ENCODE results near the gene PCAT7.
"Not testable (repeated sequence)": the region's sequence is repeated elsewhere in the genome, so short reads cannot be mapped to it uniquely, and the experiment has no call there.

PCAT7 gene

DNA sequence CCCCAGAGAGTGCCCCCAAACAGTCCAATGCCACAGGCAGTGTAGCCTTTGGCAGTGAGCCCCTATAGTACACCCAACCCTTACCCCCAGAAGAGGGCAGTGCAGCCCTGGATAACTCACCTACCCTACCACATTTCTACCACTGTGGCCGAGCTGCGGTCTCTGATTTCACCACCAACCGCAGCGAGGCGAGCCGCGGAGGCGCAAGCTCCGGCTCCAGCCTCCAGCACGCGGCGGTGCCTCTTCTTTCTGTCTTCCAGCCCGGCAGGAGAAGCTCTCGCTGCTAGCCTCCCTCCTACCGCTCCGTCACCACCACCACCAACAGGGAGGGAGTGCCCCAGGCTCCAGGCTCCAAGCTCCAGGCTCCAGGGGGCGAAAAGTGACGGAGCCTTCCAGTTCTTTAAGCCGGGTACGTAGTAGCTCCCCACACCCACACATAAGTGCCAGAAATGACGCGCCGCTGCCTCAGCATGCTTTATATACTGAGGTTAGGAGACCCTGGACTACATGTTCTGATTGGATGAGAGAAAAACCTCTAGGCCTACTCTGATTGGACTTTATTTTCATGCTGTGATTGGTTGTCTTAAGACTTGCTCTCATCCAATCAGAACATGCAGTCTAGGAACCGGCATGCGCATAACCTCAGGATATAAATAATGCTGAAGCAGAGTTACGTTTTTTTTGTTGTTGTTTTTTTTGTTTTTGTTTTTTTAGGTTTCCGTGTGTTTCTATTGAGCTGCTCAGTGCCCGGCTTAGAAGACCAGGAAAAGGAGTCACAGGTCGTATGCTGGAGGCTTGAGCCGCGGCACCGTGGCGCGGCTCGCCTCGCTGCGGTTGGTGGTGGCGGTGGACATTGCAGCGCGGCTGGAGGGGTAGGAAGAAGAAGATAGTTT lies at the start of gene PCAT7:
TSS of gene PCAT7 (plus strand) at position 645 of the 893 bp plus-strand sequence.
- DNase-seq = peak; percentile 88

DNA sequence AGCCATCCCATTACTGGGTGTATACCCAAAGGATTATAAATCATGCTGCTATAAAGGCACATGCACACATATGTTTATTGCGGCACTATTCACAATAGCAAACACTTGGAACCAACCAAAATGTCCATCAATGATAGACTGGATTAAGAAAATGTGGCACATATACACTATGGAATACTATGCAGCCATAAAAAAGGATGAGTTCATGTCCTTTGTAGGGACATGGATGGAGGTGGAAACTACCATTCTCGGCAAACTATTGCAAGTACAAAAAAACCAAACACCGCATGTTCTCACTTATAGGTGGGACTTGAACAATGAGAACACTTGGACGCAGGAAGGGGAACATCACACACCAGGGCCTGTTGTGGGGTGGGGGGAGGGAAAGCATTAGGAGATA lies 48.5 kb upstream of the PCAT7 start:
- not testable (repeated sequence) for DNase-seq

DNA sequence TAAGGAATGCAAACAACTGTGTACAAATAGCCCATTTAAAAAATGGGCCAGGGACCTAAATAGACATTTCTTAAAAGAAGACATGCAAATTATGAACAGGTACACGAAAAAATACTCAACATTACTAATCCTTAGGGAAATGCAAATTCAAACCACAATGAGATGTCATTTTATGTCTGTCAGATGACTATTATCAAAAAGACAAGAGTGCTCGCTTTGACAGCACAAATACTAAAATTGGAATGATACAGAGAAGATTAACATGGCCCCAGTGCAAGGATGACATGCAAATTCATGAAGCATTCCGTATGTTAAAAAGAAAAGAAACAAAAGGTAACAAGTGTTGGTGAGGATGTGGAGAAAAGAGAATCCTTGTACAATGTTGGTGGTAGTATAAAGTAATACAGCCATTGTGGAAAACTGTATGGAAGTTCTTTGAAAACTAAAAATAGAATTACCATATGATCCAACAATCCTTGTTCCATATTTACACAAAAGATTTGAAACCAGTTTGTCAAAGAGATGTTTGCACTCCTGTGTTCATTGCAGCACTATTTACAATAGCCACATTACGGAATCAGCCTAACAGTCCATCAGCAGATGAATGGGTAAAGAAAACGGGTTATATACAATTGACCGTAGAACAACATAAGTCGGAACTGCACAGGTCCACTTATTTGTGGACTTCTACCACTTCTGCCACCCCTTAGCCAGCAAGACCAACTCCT lies 47.2 kb upstream of the PCAT7 start:
- DNase-seq = no peak

DNA sequence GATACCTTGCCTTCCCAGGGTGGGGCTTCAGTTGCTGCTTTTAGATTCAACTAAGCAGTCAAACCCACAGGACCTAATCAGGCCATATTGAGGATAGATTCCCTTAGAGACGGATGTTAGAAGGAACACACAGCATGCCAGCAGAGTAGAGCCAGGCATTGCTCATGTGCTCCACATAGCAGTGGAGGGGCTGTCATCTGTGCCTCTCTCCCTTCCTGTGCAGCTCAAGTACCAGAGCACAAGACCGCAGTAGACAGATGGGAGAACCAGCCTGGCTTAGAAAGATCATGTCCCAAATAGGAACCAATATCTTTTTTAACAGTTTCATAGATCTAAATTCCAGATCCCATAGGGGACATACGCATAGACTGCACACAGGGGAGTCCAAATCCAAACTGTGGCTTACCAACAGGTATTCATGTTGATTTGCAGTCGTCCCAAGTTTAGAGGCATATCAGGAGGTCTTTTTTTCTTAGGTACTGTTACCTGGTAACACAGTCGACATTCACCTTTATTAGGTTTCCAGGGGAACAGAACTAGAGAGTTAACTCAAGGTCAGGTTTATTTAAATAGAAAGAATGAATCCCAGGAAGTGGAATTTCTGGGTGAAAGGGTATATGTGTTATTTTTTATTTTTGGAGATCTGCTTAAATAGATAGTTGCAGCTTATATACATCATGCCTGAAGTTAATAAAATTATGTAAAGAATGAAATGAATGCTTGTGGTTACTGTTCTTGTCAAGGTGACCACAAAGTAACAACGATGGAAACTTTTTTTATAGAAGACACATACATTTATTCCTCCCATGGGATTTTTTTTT lies 43.5 kb upstream of the PCAT7 start:
- no peak for DNase-seq

DNA sequence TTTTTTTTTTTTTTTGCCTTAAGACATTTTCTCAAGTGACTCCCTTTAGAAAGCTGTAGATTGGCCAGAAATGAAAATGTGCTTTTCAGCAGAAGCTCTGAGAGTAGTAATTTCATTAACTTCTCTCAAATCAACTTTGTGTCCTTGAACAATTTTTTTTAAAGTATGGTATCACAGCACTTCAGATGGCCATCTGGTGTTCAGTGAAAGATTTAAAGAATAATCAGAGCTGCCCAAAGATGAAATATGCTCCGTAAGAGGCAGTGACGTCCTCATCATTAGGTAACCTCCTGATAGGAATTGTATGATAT lies 43.0 kb upstream of the PCAT7 start:
- no peak for DNase-seq

DNA sequence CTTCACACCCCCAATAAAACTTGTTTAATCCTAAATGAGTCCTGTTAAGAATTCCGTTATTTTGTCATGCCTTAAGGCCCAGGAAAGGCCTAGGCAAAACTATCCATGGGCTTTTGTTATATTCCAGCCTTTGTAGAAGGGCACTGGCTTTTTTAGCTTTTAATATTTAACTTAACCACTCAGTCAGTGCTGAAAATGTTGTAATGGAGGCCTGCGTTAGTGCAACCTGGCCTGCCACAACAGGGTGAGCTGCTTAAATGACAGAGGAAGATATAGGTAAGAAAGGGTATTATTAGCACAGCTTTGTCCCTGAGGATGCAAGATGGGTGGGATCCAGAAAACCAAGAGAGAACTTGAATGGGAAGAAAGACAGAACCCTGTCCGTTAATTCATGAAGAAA lies 40.2 kb upstream of the PCAT7 start:
- DNase-seq = no peak

DNA sequence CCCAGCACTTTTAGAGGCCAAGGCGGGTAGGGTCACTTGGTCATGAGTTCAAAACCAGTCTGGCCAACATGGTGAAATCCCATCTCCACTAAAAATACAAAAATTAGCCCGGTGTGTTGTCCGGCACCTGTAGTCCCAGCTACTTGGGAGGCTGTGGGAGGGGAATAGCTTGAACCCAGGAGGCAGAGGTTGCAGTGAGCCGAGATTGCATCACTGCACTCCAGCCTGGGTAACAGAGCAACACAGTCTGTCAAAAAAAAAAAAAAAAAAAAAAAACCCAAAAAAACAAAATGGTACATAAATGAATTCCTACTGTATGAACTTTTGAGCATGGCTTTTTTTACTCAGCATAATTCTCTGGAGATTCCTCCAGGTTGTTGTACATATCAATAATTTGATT lies 37.6 kb upstream of the PCAT7 start:
- DNase-seq = no peak

DNA sequence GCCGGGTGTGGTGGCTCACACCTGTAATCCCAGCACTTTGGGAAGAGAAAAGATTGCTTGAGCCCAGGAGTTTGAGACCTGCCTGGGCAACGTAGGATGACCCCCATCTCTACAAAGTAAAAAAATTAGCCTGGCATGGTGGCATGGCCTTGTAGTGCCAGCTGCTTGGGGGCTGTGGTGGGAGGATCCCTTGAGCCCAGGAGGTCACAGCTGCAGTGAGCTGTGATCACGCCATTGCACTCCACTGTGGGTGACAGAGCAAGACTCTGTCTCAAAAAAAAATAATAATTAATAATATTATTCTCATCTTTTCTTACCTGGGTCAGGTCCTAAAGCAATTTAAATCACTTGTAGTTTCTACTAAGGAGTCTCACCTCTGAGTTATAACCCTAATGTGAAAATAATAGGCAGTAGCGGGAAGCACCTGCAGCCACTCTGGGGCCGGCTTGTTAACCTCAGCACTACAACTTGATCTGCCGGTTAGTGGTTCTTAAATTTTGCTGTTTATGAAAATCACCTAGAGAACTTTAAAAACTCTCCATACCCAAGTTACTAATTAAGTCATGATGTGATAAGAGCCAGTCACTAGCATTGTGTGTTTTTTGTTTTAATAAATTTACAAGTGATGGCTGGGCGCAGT lies 29.4 kb upstream of the PCAT7 start:
- DNase-seq = no peak

DNA sequence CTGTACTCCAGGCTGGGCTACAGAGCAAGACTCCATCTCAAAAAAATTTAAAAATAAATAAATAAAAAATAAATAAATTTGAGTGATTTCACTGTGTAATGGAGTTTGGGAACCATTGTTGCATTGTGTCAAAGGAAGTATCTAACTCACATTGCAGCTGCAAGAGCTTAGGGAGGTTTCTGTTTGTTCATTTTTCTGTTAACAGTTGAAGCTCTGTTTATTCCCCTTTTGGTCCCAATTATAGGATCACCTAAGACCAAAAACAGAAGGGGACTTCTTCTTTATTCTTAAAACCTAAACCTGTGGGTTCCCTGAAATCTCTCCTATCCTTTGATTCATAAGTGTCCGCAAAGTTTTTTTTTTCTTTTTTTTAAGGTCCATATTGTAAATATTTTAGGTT lies 28.6 kb upstream of the PCAT7 start:
- no peak for DNase-seq

DNA sequence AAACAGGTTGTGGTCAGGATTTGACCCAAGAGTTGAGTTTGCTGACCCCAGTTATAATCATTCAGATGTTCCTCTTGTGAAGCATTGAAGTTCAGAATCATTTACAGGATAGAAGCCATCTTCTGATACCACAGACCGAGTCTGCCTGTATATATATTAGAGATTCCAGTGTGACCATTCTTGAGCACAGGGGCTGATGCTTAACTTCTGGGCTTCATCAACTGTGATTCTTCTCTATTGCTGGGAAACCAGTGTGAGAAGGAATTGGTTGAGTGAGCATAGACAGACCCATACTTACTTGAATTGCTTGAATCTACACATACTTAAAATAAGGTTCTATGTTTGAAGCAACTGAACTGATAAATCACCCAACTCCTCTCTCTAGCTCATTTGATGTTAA lies 27.9 kb upstream of the PCAT7 start:
- no peak for DNase-seq

DNA sequence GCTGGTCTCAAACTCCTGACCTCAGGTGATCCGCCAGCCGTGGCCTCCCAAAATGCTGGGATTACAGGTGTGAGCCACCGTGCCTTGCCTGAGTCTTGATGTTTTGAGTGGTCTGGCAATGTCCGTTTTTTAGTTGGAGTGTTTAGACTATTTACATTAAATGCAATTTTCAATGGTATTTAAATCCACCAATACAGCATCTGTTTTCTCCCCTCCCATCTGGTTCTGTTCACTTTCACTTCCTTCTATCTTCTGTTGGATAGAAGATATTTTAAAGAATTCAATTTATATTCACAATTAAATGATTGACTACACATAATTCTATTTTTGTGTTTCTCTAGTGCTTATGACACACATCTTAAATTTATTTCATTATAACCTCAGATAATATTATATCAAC lies 26.0 kb upstream of the PCAT7 start:
- DNase-seq = no peak

DNA sequence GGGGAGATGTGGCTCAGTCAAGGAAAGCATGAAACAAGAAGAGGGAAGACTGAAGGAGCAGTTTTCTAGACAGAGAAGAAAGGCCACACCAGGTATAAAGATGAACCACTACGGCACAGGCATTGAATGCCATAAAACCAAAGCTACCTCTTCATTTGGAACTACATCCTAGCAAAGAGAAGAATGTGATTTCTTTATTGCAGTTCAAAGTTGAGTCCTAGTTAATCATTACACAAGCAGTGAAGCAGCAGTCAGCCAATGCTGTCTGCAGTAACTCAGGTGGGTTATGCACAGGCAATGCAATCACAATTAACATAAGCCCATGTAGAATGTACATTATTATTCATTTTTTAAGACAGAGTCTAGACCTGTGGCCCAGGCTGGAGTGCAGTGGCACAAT lies 21.7 kb upstream of the PCAT7 start:
- DNase-seq = no peak

DNA sequence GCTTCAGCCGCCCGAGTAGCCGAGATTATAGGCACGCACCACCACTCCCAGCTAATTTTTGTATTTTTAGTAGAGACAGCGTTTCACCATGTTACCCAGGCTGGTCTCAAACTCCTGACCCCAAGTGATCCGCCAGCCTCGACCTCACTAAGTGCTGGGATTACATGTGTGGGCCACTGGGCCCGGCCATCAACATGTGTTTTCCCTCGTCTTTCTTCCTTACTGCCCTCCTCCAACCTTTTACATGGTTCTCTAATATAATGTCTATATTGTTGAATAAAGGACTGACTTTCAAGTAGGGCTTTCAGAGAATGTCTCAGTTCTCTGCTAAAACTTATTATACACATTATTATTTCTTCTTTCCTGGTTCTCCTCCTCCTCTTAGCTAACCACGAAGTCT lies 21.3 kb upstream of the PCAT7 start:
- DNase-seq = no peak

DNA sequence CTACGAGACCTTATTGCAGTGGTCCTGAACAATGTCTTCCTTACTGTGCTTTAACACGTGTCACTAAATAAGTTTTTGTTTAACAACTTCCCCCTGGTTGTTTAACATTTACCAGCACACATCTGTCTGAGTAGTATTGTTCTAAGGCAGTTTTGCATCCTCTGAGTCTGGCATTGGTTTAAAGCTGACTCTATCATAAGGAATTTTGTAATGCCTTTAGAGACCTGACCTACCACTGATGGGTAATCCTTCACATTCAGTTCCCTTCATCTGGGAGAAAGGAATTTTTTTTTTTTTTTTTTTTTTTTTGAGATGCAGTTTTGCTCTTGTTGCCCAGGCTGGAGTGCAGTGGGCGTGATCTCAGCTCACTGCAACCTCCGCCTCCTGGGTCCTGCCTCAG lies 20.0 kb upstream of the PCAT7 start:
- no peak for DNase-seq

DNA sequence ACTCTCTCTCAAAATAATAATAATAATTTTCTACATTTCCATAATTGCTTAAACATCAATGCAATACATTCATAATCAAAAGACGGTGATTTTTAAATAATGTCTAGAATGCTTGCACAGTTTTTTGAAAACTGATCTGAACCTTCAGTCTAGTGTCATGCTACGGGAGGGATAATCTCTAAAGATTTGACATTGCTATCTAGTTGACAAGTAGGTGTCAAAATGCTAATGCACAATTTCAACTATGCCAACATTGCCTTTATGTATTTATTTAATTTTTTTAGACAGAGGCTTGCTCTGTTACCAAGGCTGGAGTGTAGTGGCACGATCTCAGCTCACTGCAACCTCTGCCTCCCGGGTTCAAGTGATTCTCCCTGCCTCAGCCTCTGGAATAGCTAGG lies 16.0 kb upstream of the PCAT7 start:
- DNase-seq = no peak

DNA sequence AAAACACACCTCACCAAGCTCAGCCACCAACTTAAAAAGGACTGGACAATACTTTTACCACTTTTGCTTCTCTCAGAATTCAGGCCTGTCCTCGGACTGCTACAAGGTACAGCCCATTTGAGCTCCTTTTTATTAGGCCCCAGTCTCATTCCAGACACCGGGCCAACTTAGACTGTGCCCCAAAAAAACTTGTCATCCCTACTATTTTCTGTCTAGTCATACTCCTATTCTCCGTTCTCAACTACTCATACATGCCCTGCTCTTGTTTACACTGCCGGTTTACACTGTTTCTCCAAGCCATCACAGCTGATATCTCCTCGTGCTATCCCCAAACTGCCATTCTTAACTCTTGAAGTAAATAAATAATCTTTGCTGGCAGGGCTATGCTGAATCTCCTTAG lies 10.5 kb upstream of the PCAT7 start:
- DNase-seq = not testable (repeated sequence)

DNA sequence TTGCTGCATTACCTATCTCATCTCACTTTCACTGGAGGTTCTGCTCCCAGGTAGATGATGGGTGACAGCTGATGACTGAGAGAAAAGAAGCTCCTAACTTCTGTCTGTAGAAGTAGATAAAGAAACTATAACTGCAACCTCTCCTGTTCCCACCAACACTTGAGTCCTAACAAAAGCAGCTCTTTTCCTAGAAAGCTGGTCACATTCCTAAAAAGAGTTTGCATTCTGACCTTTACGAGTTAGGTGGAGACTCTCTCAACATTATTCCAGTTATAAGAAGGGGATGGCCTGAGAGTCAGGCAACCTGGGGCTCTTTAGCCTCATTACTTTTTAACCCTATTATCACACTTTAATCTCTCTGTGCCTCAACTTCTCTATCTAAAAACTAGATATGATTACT lies 8.9 kb upstream of the PCAT7 start:
- DNase-seq = no peak

DNA sequence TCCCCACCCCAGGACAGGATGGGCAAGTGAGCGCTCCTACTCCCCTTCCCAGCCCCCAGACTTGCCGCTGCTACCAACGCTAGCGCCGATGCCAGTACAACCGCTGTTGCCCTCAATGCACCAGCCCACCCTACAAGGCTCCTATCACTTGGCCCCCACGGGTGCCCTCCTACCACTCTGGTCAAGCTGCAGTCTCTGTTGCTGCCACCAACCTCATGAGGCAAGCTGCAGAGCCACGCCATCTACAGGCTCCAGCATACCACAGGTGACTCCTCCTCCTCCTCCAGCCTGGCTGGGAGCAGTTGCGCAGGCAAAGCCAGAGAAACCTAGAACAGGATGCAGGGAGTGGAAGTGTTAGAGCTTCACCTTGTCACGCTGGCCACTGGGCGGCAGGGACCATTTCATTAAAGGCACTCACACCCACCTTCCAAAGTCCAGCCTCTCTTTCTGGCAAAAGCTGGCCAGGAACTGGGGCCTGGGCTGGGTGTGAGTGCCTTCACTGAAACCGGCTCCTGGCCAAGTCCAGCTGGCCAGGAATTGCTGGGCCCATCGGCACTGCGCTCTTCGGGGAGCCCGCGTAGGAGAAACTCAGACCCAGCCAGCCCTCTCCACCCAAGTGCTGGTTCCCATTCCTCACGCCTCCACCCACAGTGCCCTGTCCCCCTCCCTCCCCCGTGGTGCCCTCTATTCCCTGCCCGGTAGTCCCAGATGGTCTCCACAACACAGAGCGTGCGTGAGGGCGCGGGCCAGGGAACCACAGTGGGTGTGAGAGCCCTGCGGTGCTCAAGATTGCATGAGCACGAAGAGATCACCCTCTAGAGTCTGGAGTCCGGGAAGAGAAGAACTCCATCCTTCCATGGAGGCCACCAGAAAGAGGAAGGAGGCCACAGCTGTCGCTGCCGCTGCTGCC lies 1.6 kb upstream of the PCAT7 start:
- peak; percentile 43 for DNase-seq

DNA sequence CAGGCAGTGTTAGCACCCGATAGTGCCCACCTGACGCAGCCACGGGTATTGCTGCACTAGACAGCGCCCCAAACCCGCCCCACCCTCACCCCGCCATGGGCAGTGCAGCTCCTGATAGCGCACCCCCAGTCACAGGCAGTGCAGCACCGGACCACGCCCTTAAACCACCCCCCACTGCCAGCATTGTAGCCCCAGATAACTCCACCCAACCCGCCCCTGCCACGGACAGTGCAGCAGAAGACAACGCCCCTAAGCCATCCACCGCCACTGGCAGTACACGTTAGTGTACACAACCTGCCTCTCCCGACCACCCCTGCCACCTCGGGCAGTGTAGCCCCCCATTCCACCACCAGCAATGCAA lies 825 bp upstream of the PCAT7 start:
- no peak for DNase-seq

DNA sequence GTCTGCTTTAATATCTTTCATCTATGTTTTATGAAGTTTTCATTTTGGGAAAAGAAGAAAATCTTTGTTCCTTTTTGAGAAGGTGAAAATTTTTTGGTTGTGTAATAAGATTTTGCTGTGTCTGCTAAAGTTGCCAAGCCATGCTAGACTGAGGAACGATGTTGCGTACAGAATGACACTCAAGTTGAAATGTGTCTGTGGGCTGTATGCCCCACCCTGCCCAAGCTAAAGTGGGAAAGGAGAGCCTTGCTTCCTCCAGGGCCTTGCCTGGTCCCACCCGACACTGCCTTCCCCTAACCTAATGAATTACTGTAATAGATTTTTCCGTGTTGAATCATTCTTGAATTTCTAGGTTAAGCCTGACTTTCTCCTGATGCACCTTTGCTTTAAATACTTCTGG lies 2.5 kb downstream of the PCAT7 start:
- no peak for DNase-seq

DNA sequence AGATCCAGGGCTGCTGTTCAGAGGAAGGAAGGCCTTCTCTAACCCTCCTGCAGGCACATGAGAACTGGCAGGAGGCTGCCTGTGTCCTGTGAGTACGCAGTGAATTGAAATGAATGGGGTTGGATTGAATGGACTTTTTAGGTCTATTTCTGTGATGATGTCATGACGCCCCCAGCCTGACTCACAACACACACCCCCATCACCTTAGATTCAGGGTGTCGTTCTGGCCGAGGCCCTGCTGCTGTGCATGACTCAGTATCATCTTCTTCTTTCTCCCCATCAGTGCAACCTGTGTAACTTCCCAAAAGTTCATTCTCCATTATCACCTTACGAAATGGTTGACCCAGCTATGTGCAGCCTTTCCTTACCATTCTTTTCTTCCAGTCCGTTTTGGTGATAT lies 5.4 kb downstream of the PCAT7 start:
- no peak for DNase-seq

DNA sequence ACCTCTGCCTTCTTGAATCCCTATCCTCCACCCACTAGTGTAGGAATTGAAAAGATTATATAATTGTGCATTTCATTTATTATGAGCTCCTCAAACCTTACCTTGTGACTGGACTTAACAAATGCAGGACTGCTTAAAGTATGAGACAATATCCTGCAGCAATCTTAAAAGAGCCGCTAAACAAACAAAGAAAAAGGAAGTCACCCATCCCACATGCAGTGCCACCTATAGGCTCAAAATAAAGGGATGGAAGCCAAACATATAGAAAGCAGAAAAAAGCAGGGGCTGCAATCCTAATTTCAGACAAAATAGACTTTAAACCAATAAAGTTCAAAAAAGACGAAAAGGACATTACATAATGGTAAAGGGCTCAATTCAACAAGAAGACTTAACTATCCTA lies 8.7 kb downstream of the PCAT7 start:
- no peak for DNase-seq
